Nephron (organoid): ENCODE data around the gene MCF2.

ENCODE experiments used
- H3K27ac Mint-ChIP-seq, 3 experiments: 2 replicates each; pipeline ENCODE4 v1.8.0; 2020; ENCODE audit warnings: mixed read lengths in 3 of 3, mild to moderate bottlenecking in 2 of 3, moderate library complexity in 1 of 3
- H3K27me3 Mint-ChIP-seq: 2 replicates; pipeline ENCODE4 v1.8.0; 2021; ENCODE audit warnings: low read depth, mild to moderate bottlenecking, moderate library complexity, mixed read lengths
- H3K36me3 Mint-ChIP-seq: 2 replicates; pipeline ENCODE4 v1.8.0; 2020; ENCODE audit warnings: low read depth, mixed read lengths
- H3K4me1 Mint-ChIP-seq: 2 replicates; pipeline ENCODE4 v1.8.0; 2020; ENCODE audit warnings: mixed read lengths
- H3K4me3 Mint-ChIP-seq, 3 experiments: 2 replicates each; pipeline ENCODE4 v1.8.0; 2020; ENCODE audit warnings: mild to moderate bottlenecking in 3 of 3, mixed read lengths in 3 of 3, moderate library complexity in 2 of 3
- H3K9me3 Mint-ChIP-seq: 2 replicates; pipeline ENCODE4 v1.8.0; 2020; ENCODE audit warnings: mixed read lengths
- CTCF ChIP-seq, 3 experiments: fragments of 200-600 bp; sonication (generic); IDR thresholded peaks; one replicate each; pipeline ENCODE4 v1.5.0; 2021; ENCODE audit warnings: antibody characterized with exemption in 3 of 3; ENCODE audit not compliant: unreplicated experiment in 3 of 3

Gene MCF2

GRCh38 chrX:139680356-139680755 is 27.6 kb downstream of the MCF2 start:
- H3K4me1 Mint-ChIP-seq, result no peaks in the 10 kb centered on the region
- H3K4me3 Mint-ChIP-seq, result no peak overlapping the region
- no peaks in the 10 kb centered on the region for H3K27me3 Mint-ChIP-seq
- no peak for TF ChIP-seq CTCF (IDR thresholded peaks at IDR 0.05; ENCODE audit: unreplicated experiment in 3 of 3)
- H3K36me3 Mint-ChIP-seq, result no peaks in the 10 kb centered on the region
- H3K9me3 Mint-ChIP-seq, result peaks cover 15% of the 10 kb centered on the region
- no peak overlapping the region for H3K27ac Mint-ChIP-seq

GRCh38 chrX:139647597-139647996 is 60.4 kb downstream of the MCF2 start:
- H3K4me3 Mint-ChIP-seq, result no peak overlapping the region
- H3K27me3 Mint-ChIP-seq, result no peaks in the 10 kb centered on the region
- no peak overlapping the region for H3K27ac Mint-ChIP-seq
- TF ChIP-seq CTCF (IDR thresholded peaks at IDR 0.05; ENCODE audit: unreplicated experiment in 3 of 3), result no peak
- H3K4me1 Mint-ChIP-seq, result no peaks in the 10 kb centered on the region
- H3K9me3 Mint-ChIP-seq, result no peaks in the 10 kb centered on the region
- H3K36me3 Mint-ChIP-seq, result no peaks in the 10 kb centered on the region

- H3K9me3 Mint-ChIP-seq, result no peaks in the 10 kb centered on the region
- no peak for TF ChIP-seq CTCF (IDR thresholded peaks at IDR 0.05; ENCODE audit: unreplicated experiment in 3 of 3)
- peak overlapping the region in 1 of 3 experiments; percentile 9 for H3K27ac Mint-ChIP-seq
- peak overlapping the region; percentile 39 to 73 (median 70) for H3K4me3 Mint-ChIP-seq
- no peaks in the 10 kb centered on the region for H3K36me3 Mint-ChIP-seq
- peaks cover 4% of the 10 kb centered on the region for H3K4me1 Mint-ChIP-seq
- no peaks in the 10 kb centered on the region for H3K27me3 Mint-ChIP-seq
Measured at GRCh38 chrX:139642241-139642927, 65.6 kb downstream of the MCF2 start.

GRCh38 chrX:139640259-139640658 is 67.7 kb downstream of the MCF2 start:
- peaks cover 4% of the 10 kb centered on the region for H3K4me1 Mint-ChIP-seq
- no peak overlapping the region for H3K4me3 Mint-ChIP-seq
- H3K9me3 Mint-ChIP-seq, result no peaks in the 10 kb centered on the region
- no peaks in the 10 kb centered on the region for H3K27me3 Mint-ChIP-seq
- H3K27ac Mint-ChIP-seq, result no peak overlapping the region
- H3K36me3 Mint-ChIP-seq, result no peaks in the 10 kb centered on the region
- TF ChIP-seq CTCF (IDR thresholded peaks at IDR 0.05; ENCODE audit: unreplicated experiment in 3 of 3), result no peak

GRCh38 chrX:139639253-139639652 is 68.7 kb downstream of the MCF2 start:
- Mint-ChIP-seq H3K27ac (no peak overlapping the region), H3K4me3 (peak overlapping the region in 2 of 3 experiments; percentile 4 to 32), H3K4me1 (peaks cover 4% of the 10 kb centered on the region), H3K36me3 (no peaks in the 10 kb centered on the region), H3K27me3 (no peaks in the 10 kb centered on the region), H3K9me3 (no peaks in the 10 kb centered on the region)
- no peak for TF ChIP-seq CTCF (IDR thresholded peaks at IDR 0.05; ENCODE audit: unreplicated experiment in 3 of 3)

- no peak overlapping the region for H3K4me3 Mint-ChIP-seq
- no peak for TF ChIP-seq CTCF (IDR thresholded peaks at IDR 0.05; ENCODE audit: unreplicated experiment in 3 of 3)
- peaks cover 9% of the 10 kb centered on the region for H3K9me3 Mint-ChIP-seq
- H3K27ac Mint-ChIP-seq, result no peak overlapping the region
- H3K4me1 Mint-ChIP-seq, result no peaks in the 10 kb centered on the region
- H3K27me3 Mint-ChIP-seq, result no peaks in the 10 kb centered on the region
- no peaks in the 10 kb centered on the region for H3K36me3 Mint-ChIP-seq
Measured at GRCh38 chrX:139600105-139600504, 107.9 kb downstream of the MCF2 start.
